ENCODE results near the gene TDP1. TPM values are rescaled to one million over a fixed set of nuclear protein-coding genes. Genes with fewer than 3 reads are reported as not detected.

Gene TDP1
- total RNA-seq, 2 experiments from 2014 or later: 65.9 to 75.3 TPM

- CTCF ChIA-PET (ENCODE audit: unreplicated experiment): no interaction called here
- POLR2A ChIA-PET: interaction anchor here (0.7 to 1.1 kb wide), 2 partner anchors 12 to 314 kb away, joined by 4 to 5 read pairs; no protein-coding TSS in a partner anchor
- H3K4me2 ChIP-seq (ENCODE audit: low read length): no peak overlapping the region
- BruUV-seq (replicated peaks): no TSS peak
- no peaks in the 10 kb centered on the region for H4K20me1 ChIP-seq (ENCODE audit: insufficient read depth, low read length)
- no peaks in the 10 kb centered on the region for H3K9me3 ChIP-seq (ENCODE audit: low read length)
- intact Hi-C loops (cut with micrococcal nuclease; ENCODE audit: unreplicated experiment): no loop called here
- no peaks in the 10 kb centered on the region for H3K79me2 ChIP-seq (ENCODE audit: insufficient read depth, low read depth, low read length)
- no peak overlapping the region for H3K4me3 ChIP-seq (ENCODE audit: low read depth, low read length, poor library complexity, severe bottlenecking)
- 0 out of 2 replicates have a peak, but pooled peaks cover 4% of the 10 kb centered on the region for H3K36me3 ChIP-seq (ENCODE audit: insufficient read depth, low read length)
- DNase-seq (ENCODE audit: low spot score): no peak
- H3K9me2 ChIP-seq (ENCODE audit: insufficient read depth, low read length): no peaks in the 10 kb centered on the region
- H2AFZ ChIP-seq (ENCODE audit: low read length): no peak overlapping the region
- TF ChIP-seq EZH2phosphoT487 (IDR thresholded peaks at IDR 0.05; ENCODE audit: borderline replicate concordance, low read depth, low read length): no peak
- TF ChIP-seq, protein P1, sequence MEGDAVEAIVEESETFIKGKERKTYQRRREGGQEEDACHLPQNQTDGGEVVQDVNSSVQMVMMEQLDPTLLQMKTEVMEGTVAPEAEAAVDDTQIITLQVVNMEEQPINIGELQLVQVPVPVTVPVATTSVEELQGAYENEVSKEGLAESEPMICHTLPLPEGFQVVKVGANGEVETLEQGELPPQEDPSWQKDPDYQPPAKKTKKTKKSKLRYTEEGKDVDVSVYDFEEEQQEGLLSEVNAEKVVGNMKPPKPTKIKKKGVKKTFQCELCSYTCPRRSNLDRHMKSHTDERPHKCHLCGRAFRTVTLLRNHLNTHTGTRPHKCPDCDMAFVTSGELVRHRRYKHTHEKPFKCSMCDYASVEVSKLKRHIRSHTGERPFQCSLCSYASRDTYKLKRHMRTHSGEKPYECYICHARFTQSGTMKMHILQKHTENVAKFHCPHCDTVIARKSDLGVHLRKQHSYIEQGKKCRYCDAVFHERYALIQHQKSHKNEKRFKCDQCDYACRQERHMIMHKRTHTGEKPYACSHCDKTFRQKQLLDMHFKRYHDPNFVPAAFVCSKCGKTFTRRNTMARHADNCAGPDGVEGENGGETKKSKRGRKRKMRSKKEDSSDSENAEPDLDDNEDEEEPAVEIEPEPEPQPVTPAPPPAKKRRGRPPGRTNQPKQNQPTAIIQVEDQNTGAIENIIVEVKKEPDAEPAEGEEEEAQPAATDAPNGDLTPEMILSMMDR (conservative IDR thresholded peaks at IDR 0.05; ENCODE audit: low read length): no peak
- H3K27ac ChIP-seq (ENCODE audit: low read depth, low read length, poor library complexity, severe bottlenecking): no peak overlapping the region
- H3K4me1 ChIP-seq (ENCODE audit: insufficient read depth, low read length, poor library complexity, severe bottlenecking): no peaks in the 10 kb centered on the region
Measured at GRCh38 chr14:89922031-89922907, 33.5 kb upstream of the TDP1 start.

DNA sequence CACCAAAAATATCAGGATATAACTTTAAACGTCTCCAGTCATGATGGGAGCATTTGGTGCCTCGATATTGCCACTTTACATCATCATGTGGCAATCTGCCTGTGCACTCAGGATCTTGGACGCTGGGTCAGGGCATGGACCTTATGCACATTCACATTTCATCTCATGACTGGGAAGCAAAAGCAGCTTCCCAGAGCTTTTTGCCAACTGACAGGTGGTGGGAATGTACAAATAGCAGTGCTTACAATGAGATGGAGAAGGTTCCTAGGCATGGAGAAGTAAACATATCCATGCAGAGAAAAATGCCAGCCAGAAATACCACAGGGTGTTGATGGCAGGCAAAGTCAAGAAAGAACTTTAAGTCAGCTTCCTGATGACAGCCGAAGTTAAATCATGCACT is 31.5 kb upstream of the TDP1 start:
- no peak overlapping the region for H3K4me2 ChIP-seq (ENCODE audit: low read length)
- no peak for TF ChIP-seq EZH2phosphoT487 (IDR thresholded peaks at IDR 0.05; ENCODE audit: borderline replicate concordance, low read depth, low read length)
- TF ChIP-seq, protein P1 (conservative IDR thresholded peaks at IDR 0.05; ENCODE audit: low read length): no peak
- intact Hi-C loops (cut with micrococcal nuclease; ENCODE audit: unreplicated experiment): no loop called here
- no peak overlapping the region for H2AFZ ChIP-seq (ENCODE audit: low read length)
- no peaks in the 10 kb centered on the region for H3K79me2 ChIP-seq (ENCODE audit: insufficient read depth, low read depth, low read length)
- POLR2A ChIA-PET: no interaction called here
- no peak overlapping the region for H3K27ac ChIP-seq (ENCODE audit: low read depth, low read length, poor library complexity, severe bottlenecking)
- BruUV-seq (replicated peaks): no TSS peak
- no peaks in the 10 kb centered on the region for H4K20me1 ChIP-seq (ENCODE audit: insufficient read depth, low read length)
- no peak overlapping the region for H3K4me3 ChIP-seq (ENCODE audit: low read depth, low read length, poor library complexity, severe bottlenecking)
- no peak for DNase-seq (ENCODE audit: low spot score)
- no peaks in the 10 kb centered on the region for H3K9me2 ChIP-seq (ENCODE audit: insufficient read depth, low read length)
- CTCF ChIA-PET (ENCODE audit: unreplicated experiment): no interaction called here
- H3K36me3 ChIP-seq (ENCODE audit: insufficient read depth, low read length): 0 out of 2 replicates have a peak, but pooled peaks cover 4% of the 10 kb centered on the region
- no peaks in the 10 kb centered on the region for H3K9me3 ChIP-seq (ENCODE audit: low read length)
- no peaks in the 10 kb centered on the region for H3K4me1 ChIP-seq (ENCODE audit: insufficient read depth, low read length, poor library complexity, severe bottlenecking)

DNA sequence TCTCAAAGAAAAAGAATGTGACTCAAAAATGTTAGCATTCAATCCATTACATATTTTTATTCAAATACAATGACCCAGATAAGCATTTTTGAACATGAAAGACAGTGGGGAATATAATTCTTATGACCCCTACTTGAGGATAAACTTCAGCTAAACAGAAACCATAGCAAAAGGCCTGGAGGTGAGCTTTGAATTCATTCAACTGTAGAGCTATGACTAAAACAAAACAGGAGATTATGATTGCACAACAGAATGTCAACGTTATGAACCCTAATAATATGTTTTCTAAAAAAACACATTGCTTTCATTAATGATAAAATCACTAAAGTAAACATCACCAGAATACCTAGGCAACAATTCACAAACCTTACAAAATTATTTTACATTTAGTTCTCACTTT is 29.0 kb upstream of the TDP1 start:
- no peaks in the 10 kb centered on the region for H3K79me2 ChIP-seq (ENCODE audit: insufficient read depth, low read depth, low read length)
- H3K4me1 ChIP-seq (ENCODE audit: insufficient read depth, low read length, poor library complexity, severe bottlenecking): no peaks in the 10 kb centered on the region
- H4K20me1 ChIP-seq (ENCODE audit: insufficient read depth, low read length): no peaks in the 10 kb centered on the region
- H3K9me3 ChIP-seq (ENCODE audit: low read length): no peaks in the 10 kb centered on the region
- POLR2A ChIA-PET: no interaction called here
- intact Hi-C loops (cut with micrococcal nuclease; ENCODE audit: unreplicated experiment): no loop called here
- TF ChIP-seq, protein P1 (conservative IDR thresholded peaks at IDR 0.05; ENCODE audit: low read length): no peak
- TF ChIP-seq EZH2phosphoT487 (IDR thresholded peaks at IDR 0.05; ENCODE audit: borderline replicate concordance, low read depth, low read length): no peak
- H3K27ac ChIP-seq (ENCODE audit: low read depth, low read length, poor library complexity, severe bottlenecking): no peak overlapping the region
- no peak overlapping the region for H2AFZ ChIP-seq (ENCODE audit: low read length)
- H3K9me2 ChIP-seq (ENCODE audit: insufficient read depth, low read length): no peaks in the 10 kb centered on the region
- H3K36me3 ChIP-seq (ENCODE audit: insufficient read depth, low read length): peaks cover 16% of the 10 kb centered on the region; the same call in 1 of the 2 replicates
- H3K4me3 ChIP-seq (ENCODE audit: low read depth, low read length, poor library complexity, severe bottlenecking): no peak overlapping the region
- BruUV-seq (replicated peaks): no TSS peak
- no peak overlapping the region for H3K4me2 ChIP-seq (ENCODE audit: low read length)
- DNase-seq (ENCODE audit: low spot score): no peak
- CTCF ChIA-PET (ENCODE audit: unreplicated experiment): no interaction called here
